OCI-LY3 (cell line): Measurements from ENCODE around the gene HCST.

Source experiments
- CTCF ChIP-seq: fragments of 200-600, 300-600 bp; sonication (generic); IDR thresholded peaks from 2 replicates; pipeline ENCODE4 v1.5.1; 2014; ENCODE audit warnings: antibody characterized with exemption, low read length, low read depth
- EZH2phosphoT487 ChIP-seq: fragments of 200-600 bp; shearing (Covaris generic); IDR thresholded peaks from 2 replicates; pipeline ENCODE4 v1.6.1; 2018; ENCODE audit warnings: antibody characterized with exemption, mixed run types, low read depth

GRCh38 chr19:35859414-35859813 is 42.9 kb upstream of the HCST start:
- TF ChIP-seq CTCF (no peak), EZH2phosphoT487 (no peak)
